GM21381 (cell line): ENCODE results near the gene STARD10.

Experiments used
- ATAC-seq: cut with Tn5 transposase; IDR thresholded peaks from one replicate; pipeline ENCODE4 v1.9.1; 2021; ENCODE audit warnings: mild to moderate bottlenecking, moderate library complexity; ENCODE audit not compliant: unreplicated experiment

The STARD10 gene

DNA sequence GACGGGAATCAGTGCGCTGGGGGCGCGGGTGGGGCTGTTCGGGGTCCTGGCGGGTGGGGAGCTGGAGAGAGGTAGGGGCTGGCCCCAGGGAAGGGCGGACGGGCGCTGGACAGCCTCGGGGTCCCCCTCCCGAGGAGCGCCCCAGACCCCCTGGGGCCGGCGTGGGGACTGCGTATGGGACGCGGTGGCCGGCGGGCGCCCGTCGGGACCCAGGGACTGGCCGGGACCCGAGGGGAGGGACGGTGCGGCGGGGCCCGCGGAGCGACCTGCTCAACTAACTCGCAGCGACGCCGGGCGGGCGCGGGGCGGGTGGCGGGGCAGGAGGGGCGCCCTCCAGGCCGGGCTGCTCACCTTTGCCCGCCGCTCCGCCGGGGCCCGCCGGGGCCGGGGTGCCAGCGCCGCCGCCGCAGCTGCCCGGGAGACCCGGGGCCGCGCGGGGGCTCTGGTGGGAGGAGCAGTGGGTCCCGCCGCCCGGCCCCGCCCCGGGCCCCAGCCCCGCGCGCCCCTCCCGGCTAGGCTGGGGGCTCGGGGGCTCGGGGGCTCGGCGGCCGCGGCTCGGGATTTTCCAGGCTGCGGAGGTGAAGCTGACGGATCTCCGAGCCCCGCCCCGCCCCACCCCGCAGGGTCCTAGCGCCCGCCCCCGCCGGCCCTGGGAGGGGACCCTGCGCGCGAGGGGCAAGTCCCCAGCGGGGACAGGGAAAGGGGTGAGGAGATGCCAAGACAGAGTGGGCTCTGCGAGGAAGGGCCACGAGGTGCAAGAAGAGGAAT is 12.3 kb downstream of the STARD10 start:
- no peak for ATAC-seq

DNA sequence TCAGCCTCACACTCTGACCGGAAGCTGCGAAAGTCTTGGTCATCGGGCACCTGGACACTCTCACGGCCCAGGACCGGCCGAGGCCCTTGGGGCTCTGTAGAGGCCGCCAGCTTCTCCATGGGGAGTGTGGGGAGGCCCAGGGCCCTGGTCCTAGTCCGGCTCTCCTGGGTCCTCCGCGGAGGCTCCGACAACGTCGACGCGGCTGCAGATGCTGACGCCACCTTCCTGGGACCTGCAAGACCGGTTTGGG is 12.9 kb downstream of the STARD10 start:
- ATAC-seq, result no peak

DNA sequence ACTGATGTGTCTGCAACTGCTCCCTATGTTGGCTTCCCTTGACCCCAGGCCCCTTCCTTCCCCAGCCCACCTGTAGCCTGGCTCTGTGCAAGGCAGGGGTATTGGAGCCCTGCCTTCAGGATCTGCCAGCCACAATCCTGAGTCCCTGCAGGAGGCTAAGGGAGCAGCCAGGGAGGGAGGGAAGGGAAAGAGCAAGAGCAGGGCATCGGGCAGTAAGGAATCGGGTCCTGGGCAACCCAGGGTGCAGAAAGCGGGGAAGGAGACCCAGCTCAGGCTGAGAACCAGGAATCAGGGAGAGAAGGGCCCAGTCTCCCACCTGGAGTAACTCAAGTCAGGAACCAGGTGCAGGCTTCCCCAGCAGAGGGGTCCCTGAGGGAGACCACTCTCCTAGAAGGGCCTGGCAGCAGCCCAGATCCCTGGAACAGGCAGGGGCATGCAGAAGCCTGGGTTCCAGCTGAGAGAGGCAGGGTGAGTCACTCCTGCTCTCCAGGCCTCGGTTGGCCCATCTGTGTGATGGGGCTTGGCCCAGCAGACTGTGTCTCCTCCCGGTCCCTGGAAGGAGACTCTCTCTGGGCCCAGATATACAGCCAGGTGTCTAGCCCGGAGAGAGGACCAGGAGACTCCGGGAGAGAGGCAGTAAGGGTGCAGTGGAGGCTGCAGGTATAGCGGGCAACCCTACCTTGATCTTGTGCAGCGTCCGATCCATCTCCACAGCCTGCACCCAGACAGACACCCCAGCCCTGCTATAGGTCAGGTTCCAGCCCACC is 13.4 kb downstream of the STARD10 start:
- no peak for ATAC-seq

DNA sequence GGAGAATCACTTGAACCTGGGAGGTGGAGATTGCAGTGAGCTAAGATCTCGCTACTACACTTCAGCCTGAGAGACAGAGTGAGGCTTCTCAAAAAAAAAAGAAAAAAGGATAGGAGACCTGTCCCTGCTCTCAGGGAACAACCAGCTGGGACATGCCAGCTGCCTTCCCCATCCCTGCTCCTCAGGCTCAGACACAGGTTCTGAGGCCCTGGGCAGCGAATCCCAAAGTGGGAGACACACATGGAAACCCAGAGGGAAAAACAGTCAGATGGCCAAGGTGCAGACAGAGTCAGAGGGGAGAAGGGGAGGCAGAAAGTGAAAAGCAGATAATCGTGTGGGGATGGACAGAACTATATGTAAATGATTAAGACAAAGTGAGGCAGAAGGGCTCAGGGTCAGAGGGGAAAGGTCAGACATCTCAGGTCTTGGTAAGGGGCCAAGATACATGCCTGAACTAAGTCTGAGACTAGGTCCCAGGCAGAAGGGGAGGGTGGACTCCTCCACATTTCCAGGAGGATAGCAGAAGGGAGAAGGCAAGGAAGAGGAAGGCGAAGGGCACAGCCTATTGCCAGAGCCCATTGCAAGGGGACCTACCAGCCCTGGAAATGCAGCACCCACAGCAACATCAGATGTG is 14.2 kb downstream of the STARD10 start:
- ATAC-seq, result no peak

DNA sequence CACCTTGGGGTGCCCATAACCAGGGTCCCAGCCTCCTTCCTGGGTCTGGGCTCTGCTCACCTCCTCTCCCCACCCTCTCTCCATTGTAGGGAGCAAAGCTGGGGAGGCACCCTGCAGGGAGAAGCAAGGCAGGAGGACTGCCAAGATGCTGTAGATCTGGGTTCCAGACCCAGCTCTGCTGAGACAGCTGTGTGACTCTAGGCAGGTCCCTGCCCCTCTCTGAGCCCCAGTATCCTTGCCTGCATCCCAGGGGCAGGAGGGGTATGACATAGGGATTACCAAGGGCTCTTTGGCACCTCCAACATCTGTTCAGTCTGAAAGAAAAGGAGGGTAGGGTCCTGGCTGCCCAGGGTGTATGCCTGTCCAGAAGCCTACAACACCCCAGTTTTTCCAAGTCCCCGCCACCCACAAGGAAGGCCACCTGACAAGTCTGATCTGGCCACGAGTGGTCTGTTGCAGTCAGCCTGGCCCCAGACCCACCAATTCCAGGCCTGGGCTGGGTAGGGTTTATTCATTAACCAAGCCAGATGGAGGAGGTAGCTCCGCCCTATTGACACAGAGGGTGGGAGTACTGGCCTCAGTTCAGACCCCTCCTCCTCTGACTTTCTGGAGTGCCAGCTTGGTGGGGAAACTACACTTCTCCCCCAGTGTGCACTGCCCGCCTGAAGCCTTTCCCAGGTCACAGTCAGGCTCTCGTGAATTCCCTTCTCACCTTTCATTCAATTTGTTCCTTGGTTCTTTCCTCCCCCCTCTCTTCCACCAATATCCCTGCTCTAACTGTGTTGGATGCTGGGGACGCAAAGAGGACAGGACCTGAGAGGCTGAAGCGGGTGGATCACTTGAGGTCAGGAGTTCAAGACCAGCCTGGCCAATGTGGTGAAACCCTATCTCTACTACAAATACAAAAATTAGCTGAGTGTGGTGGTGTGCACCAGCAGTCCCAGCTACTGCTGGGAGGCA is 15.0 kb downstream of the STARD10 start:
- no peak for ATAC-seq

DNA sequence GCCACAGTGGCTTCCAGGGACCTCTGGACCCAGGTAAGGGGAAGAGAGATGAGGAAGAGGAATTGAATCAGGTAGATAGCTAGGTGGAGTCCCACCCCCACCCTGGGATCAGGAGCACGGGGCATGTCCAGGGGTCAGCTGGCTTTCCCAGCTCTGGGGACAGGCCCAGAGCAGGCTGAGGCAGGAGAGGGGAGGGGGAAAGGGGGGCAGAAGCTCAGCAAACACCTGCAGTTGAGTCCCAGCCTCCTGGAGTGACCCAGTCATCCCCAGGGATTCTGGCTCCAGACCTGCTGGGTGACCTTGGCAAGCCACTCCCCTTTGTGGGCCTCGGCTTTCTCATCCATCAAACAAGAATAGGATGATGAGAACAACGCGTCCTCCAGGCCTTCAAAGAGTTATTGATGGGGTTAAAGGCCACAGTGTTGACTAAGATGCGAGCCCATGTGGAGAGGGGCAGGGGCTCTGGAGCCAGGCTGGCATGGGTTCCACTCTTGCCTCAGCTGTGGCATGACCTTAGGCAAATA is 16.0 kb downstream of the STARD10 start:
- no peak for ATAC-seq

DNA sequence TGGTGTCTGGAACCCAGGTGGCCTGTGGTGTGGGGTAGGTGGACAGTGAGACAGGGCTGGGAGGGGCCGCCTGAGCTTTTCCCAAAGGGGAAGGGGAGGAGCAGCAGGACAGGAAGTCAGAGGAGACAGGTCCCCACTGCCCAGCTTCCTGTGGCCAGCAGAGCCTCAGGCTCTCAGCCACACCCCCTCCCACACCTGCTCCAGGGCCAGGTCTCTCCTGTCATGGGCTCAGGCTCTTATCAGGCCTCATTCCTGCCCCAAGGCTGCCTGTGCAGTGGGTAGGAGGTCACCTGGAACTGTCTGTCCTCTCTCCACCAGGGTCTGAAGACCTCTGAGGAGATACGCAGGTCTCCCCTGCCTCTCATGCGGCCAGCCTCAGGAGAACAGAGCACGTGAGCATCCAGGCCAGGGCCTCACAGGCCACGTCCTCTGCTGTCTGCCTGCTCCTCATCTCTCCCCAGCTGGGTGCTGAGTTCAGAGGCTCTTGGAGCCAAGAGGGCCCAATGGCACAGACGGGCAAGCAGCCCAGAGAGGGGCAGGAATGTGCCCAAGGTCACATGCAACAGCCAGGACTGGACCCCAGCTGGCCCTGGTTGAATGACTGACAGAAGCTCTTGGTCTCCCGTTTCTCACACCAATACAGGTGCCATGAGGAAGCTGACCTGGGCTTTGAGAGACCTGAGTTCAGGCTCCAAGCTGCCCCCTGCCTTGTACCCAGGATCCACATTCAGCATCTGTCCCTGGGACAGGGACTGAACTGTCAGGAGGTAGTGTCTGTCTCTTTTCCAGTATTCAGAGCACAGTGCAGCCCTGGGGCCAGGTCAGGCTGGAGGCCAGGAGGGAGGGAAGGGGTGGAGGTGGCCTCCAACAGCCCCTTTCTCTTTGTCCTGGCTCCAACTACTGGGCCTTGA is 16.7 kb downstream of the STARD10 start:
- no peak for ATAC-seq

DNA sequence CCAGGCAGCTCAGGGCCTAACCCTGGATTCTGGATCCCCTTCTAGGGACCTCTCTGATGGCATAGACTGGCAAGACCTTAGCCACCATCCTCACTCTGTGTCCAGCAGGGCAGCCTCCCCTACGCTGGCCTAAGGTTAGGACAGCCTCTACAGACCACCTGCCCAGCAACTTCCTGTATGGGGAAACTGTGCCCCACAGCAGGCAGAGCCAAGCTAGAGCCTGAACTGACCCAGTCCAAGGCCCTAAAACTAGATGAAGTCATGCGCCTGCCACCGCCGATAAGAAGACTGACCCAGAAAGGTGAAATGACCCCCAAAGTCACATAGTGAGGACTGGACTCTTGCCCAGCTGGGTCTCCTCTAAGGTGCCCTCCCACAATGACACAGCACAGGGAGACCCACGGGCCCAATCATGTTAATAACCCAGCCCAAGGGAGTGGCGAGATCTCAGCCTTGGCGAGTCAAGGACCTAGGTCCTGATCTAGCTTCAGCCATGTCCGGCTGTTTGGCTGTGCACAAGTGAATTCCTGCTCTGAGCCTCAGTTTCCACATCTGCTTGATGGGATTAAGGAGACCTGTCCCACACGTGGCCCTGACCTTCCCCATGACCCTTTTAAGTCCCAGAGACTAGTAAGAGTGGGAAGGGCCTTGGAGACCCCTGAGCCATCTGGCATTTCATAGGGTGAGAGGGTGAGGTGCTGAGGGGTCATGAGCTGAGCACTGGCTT is 17.6 kb downstream of the STARD10 start:
- no peak for ATAC-seq

DNA sequence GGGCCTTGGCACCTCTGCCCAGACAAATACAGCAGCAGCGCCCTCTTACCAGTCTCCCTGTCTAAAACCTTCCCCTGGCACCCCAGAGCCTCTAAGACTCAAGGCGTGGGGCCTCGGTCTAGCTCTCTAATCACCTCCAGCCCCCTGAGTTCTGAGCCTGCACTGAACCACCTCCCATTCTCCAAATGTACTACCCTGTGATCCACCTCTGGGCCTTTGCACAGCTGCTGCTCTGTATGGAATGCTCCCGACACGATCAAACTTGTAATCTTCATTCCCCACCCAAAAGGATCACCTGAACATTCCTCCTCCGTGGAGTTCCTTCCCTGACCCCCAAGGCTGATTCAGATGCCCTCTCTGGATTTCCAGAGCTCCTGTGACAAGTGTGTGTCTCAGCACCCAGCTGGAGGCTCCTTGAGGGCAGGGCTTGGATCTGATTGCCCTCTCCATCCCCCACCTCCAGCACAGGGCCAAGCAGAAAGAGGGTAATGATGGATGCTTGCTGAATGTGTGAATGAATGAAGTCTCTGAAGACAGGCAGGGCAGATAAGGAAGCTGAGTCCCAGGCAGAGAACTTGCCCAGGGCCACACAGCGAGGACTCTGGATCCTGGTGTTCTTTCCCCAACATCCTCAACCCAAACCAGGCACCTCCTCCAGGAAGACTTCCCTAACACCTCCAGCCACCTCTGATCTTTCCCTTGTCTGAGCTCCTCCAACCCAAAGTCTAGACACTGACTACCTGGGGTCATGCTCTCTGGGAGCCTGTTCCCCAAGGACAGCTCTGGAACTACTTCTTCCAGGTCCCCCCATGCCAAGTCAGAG is 18.3 kb downstream of the STARD10 start:
- ATAC-seq, result no peak

DNA sequence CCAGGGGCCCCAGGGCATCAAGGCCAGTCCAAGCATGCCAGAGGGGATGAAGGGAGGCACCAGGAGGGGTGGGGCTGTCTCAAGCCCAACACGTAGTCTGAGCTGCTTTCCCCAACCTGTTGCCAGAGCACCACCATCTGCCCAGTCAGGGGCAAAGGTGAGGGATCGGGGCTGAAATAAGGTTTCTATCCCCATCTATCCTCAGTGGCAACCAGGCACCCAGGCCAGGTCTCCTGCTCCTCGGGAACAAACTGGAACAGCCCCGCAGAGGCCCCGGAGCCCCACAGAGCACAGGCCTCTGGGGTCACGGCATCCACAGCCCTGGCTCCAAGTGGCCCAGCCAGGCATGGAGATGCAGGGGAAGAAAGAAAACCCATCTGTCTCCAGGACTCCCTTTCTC is 19.3 kb downstream of the STARD10 start:
- ATAC-seq, result no peak

DNA sequence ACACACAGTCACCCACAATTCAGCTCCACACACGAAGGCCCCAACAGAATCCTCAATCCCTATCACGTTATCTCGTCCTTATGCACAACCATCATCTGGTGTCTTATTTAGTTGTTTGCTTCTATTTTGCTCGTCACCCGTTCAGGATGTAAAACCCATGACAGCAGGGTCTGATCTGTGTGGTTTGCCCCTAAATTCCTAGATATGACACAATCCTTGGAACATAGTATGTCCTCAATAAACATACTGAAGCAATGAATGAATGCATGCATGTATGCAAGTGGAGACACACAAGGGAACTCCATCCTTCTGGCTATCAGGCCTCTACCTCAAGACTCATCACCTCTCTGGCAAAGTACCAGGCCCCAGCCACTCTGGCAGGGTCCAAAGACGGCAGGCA is 20.2 kb downstream of the STARD10 start:
- no peak for ATAC-seq

DNA sequence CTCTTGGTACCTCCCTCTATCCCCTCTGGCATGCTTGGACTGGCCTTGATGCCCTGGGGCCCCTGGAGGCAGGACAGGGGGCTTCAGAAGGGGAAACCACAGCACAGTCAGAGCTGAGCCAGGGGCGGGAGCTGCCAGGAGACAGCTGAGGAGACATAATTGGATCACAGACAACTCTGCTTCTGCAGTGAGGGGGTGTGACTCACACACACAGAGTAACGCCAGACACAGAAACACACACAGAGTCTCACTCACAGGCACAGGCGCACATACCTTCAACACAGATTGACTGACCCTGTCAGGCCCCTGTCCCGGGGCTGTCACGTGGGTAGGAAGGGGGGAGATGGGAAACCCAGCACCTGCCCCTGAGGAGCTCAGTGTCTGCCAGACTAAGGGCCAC is 20.6 kb downstream of the STARD10 start:
- no peak for ATAC-seq

DNA sequence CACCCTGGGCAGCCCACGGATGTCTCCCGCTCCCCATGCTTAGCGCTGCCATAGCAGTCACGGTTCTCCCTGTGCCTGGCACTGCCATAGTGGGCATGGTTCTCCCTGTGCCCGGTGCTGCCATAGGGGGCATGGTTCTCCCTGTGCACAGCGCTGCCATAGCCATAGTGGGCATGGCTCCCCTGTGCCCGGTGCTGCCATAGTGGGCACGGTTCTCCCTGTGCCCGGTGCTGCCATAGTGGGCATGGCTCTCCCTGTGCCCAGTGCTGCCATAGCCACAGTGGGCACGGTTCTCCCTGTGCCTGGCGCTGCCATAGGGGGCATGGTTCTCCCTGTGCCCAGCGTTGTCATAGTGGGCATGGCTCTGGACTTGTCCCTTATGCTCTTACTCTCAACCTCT is 21.8 kb downstream of the STARD10 start:
- no peak for ATAC-seq

DNA sequence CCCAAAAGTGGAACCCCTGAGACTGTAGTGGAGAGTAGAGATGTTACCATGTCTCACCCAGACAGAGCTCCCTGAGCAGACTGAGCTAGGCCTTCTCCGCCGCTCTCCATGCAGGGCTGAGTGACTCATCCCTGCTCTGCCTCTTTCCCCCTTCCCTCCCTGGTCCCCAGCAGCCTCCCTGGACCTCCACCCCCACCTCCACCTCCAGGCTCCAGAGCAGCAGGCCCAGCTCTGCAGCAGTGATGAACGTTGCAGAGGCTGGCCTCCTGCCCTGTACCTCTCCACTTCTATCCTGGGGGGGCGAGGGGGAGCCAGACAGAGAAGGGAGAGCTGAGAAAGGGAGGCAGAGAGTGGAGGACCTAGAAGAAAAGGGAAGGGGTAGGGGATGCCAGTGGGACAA is 22.3 kb downstream of the STARD10 start:
- no peak for ATAC-seq

DNA sequence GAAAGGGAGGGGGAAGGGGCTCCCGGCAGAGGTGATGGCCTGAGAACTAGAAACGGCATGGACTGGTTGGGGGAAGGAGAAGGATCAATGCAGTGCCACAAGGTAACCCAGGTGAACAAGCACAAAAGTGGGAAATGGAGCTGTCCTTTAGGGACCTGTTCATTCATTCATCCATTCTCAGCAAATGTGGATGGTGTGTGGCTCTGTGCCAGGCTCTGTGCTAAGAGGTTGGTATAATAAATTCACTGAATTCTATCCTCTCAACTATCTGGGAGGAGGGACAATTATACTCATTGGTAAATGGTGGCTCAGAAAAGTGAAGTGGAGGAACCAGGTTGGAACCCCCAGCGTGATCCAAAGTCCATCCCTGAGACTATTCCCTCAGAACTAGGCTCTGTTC is 23.0 kb downstream of the STARD10 start:
- ATAC-seq, result no peak

DNA sequence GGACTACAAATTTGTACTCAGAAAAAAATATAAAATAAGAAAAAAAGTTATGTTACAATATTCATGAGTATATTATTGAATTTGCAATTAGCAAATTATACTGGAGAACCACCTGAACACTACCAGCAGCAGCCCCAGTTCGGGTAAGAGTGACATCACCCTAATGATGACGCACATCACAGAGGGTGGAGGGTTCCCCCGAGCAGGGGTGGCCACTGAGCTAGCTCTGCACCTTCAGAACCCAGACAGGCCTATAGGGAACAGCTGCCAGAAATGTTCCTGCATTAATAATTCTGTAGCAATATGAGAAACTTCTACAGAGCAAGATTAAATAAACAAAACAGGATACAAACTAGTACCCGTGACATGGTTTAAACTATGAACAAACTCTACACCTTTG is 24.2 kb downstream of the STARD10 start:
- ATAC-seq, result no peak

DNA sequence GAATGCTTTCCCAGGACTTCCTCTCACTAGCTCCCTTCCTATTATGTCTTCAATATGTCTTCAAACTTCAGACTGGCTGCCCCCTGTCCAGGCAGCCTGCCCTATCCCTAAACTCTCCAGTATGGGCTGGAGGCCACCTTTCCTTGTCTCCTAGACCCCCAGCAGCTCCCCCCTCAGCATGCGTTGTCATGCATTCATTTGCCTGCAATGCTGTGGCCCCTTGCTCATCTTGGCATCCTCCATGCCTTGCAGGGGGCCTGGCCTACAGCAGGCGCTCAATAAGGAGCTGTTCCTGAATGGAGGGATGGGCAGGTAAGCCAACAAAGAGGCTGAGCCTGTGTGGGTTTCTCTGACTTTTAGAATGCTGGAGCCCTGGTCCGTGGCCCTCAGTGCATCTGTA is 25.3 kb downstream of the STARD10 start:
- no peak for ATAC-seq
